Mucosa of rectum (tissue), 2 donors: ENCODE results near the gene TIPARP.

ENCODE experiments used
- H3K27ac ChIP-seq, 2 donors: one replicate each; pipeline ENCODE4 v1.7.0; 2013; ENCODE audit warnings: inconsistent platforms in 2 of 2, low read depth in 2 of 2, low read length in 2 of 2
- H3K27me3 ChIP-seq, 2 donors: one replicate each; pipeline ENCODE4 v1.7.0; 2013; ENCODE audit warnings: low read length in 2 of 2; ENCODE audit not compliant: control insufficient read depth in 2 of 2, insufficient read depth in 2 of 2
- H3K36me3 ChIP-seq, 2 donors: one replicate each; pipeline ENCODE4 v1.7.0; 2013; ENCODE audit warnings: low read length in 2 of 2; ENCODE audit not compliant: control insufficient read depth in 2 of 2, insufficient read depth in 2 of 2
- H3K4me1 ChIP-seq, 2 donors: one replicate each; pipeline ENCODE4 v1.7.0; 2013; ENCODE audit warnings: low read length in 2 of 2, mild to moderate bottlenecking in 1 of 2; ENCODE audit not compliant: control insufficient read depth in 2 of 2, insufficient read depth in 2 of 2
- H3K4me3 ChIP-seq, 2 donors: one replicate each; pipeline ENCODE4 v1.7.0; 2013; ENCODE audit warnings: low read length in 2 of 2
- H3K9ac ChIP-seq, 2 donors: one replicate each; pipeline ENCODE4 v1.7.0; 2013; ENCODE audit warnings: low read length in 2 of 2, low read depth in 1 of 2, mild to moderate bottlenecking in 1 of 2
- H3K9me3 ChIP-seq, 2 donors: one replicate each; pipeline ENCODE4 v1.7.0; 2013; ENCODE audit warnings: low read length in 2 of 2; ENCODE audit not compliant: control insufficient read depth in 2 of 2
- donor health status: healthy.
- donor health status: Normal muscosa, but diverticular disease.

TIPARP gene

GRCh38 chr3:156674046-156674910 is at the start of gene TIPARP:
Gene TIPARP (plus strand): TSS chr3:156674590. CDS start chr3:156677698, 3,108 bp downstream.
- H3K9me3 ChIP-seq = no peaks in the 10 kb centered on the region
- peak within 1 kb of the TSS; percentile 86 to 87 for H3K9ac ChIP-seq
- H3K36me3 ChIP-seq = peaks cover 11% of the 10 kb centered on the region in 2 donors
- peak within 1 kb of the TSS; percentile 88 to 90 for H3K4me3 ChIP-seq
- H3K27me3 ChIP-seq = no peaks in the 10 kb centered on the region
- H3K27ac ChIP-seq = peak within 1 kb of the TSS; percentile 97 to 99
- H3K4me1 ChIP-seq = peaks cover 0 to 23% of the 10 kb centered on the region in 2 donors

GRCh38 chr3:156626104-156626503 is 48.3 kb upstream of the TIPARP start:
- H3K36me3 ChIP-seq = no peaks in the 10 kb centered on the region
- no peak overlapping the region for H3K9ac ChIP-seq
- no peaks in the 10 kb centered on the region for H3K9me3 ChIP-seq
- H3K27me3 ChIP-seq = no peaks in the 10 kb centered on the region
- no peak overlapping the region for H3K4me3 ChIP-seq
- no peaks in the 10 kb centered on the region for H3K4me1 ChIP-seq
- H3K27ac ChIP-seq = no peak overlapping the region

- H3K9me3 ChIP-seq = no peaks in the 10 kb centered on the region
- no peak overlapping the region for H3K4me3 ChIP-seq
- H3K9ac ChIP-seq = no peak overlapping the region
- no peaks in the 10 kb centered on the region for H3K27me3 ChIP-seq
- H3K36me3 ChIP-seq = no peaks in the 10 kb centered on the region
- H3K4me1 ChIP-seq = no peaks in the 10 kb centered on the region
- no peak overlapping the region for H3K27ac ChIP-seq
These were observed 46.3 kb upstream of the TIPARP start for GRCh38 chr3:156627946-156628569.

- Histone ChIP-seq H3K27ac (no peak overlapping the region), H3K4me3 (no peak overlapping the region), H3K4me1 (no peaks in the 10 kb centered on the region), H3K9me3 (no peaks in the 10 kb centered on the region), H3K9ac (no peak overlapping the region), H3K36me3 (no peaks in the 10 kb centered on the region), H3K27me3 (no peaks in the 10 kb centered on the region)
These were observed 45.4 kb upstream of the TIPARP start for GRCh38 chr3:156628836-156629618.

GRCh38 chr3:156630081-156630772 is 44.2 kb upstream of the TIPARP start:
- no peaks in the 10 kb centered on the region for H3K9me3 ChIP-seq
- H3K27ac ChIP-seq = no peak overlapping the region
- no peak overlapping the region for H3K4me3 ChIP-seq
- no peak overlapping the region for H3K9ac ChIP-seq
- H3K36me3 ChIP-seq = no peaks in the 10 kb centered on the region
- no peaks in the 10 kb centered on the region for H3K27me3 ChIP-seq
- no peaks in the 10 kb centered on the region for H3K4me1 ChIP-seq

- Histone ChIP-seq H3K36me3 (no peaks in the 10 kb centered on the region), H3K4me3 (no peak overlapping the region), H3K27me3 (no peaks in the 10 kb centered on the region), H3K9ac (no peak overlapping the region), H3K4me1 (no peaks in the 10 kb centered on the region), H3K27ac (no peak overlapping the region), H3K9me3 (no peaks in the 10 kb centered on the region)
These were observed 43.7 kb upstream of the TIPARP start for GRCh38 chr3:156630773-156631093.

GRCh38 chr3:156631323-156631722 is 43.1 kb upstream of the TIPARP start:
- Histone ChIP-seq H3K27me3 (no peaks in the 10 kb centered on the region), H3K4me1 (no peaks in the 10 kb centered on the region), H3K4me3 (no peak overlapping the region), H3K36me3 (no peaks in the 10 kb centered on the region), H3K27ac (no peak overlapping the region), H3K9me3 (no peaks in the 10 kb centered on the region), H3K9ac (no peak overlapping the region)

- peaks cover 0 to 5% of the 10 kb centered on the region in 2 donors for H3K4me1 ChIP-seq
- no peak overlapping the region for H3K9ac ChIP-seq
- H3K27me3 ChIP-seq = no peaks in the 10 kb centered on the region
- H3K27ac ChIP-seq = no peak overlapping the region
- H3K36me3 ChIP-seq = no peaks in the 10 kb centered on the region
- no peaks in the 10 kb centered on the region for H3K9me3 ChIP-seq
- H3K4me3 ChIP-seq = no peak overlapping the region
These were observed 41.8 kb upstream of the TIPARP start for GRCh38 chr3:156632601-156633000.

GRCh38 chr3:156633335-156633734 is 41.1 kb upstream of the TIPARP start:
- no peak overlapping the region for H3K27ac ChIP-seq

More at GRCh38 chr3:156633335-156633734, 41.1 kb upstream of the TIPARP start:
- Histone ChIP-seq H3K36me3 (no peaks in the 10 kb centered on the region), H3K27me3 (no peaks in the 10 kb centered on the region), H3K9ac (no peak overlapping the region), H3K4me3 (no peak overlapping the region), H3K4me1 (peaks cover 0 to 5% of the 10 kb centered on the region in 2 donors), H3K9me3 (no peaks in the 10 kb centered on the region)
